CD4-positive, alpha-beta memory T cell (primary cell): ENCODE measurements around the gene ALCAM. TPM values are rescaled to one million over a fixed set of nuclear protein-coding genes. Genes with fewer than 3 reads are reported as not detected.

Source experiments
- CTCF ChIA-PET: fragments of 350-600 bp; sonication (Branson Sonifier 250); formaldehyde crosslinking; loops from one replicate; lab custom pipeline; 2021; ENCODE audit warnings: inconsistent platforms; ENCODE audit not compliant: partially characterized antibody; lab: Charles Lee
- POLR2A ChIA-PET: fragments of 350-600 bp; sonication (Branson Sonifier 250); formaldehyde crosslinking; loops from one replicate; lab custom pipeline; 2021; ENCODE audit not compliant: partially characterized antibody; lab: Charles Lee
- DNase-seq, 5 donors: peaks; one replicate each; pipeline versions ENCODE4 v3.0.0 to v3.0.0-alpha.2; 2020 to 2022; ENCODE audit warnings: mixed read lengths in 1 of 5
- H3K27ac ChIP-seq: one replicate; pipeline ENCODE4 v1.7.0; 2013; ENCODE audit warnings: low read depth, low read length
- H3K27me3 ChIP-seq: 2 replicates; pipeline ENCODE4 v1.7.0; 2013; ENCODE audit warnings: mild to moderate bottlenecking, low read length, moderate library complexity; ENCODE audit not compliant: insufficient read depth
- H3K36me3 ChIP-seq: 2 replicates; pipeline ENCODE4 v1.7.0; 2013; ENCODE audit warnings: mild to moderate bottlenecking, low read length, moderate library complexity; ENCODE audit not compliant: insufficient read depth
- H3K4me1 ChIP-seq: 2 replicates; pipeline ENCODE4 v1.7.0; 2013; ENCODE audit warnings: mild to moderate bottlenecking, low read length, moderate library complexity; ENCODE audit not compliant: insufficient read depth
- H3K4me3 ChIP-seq, 2 donors: one replicate each; pipeline ENCODE4 v1.7.0; 2013; ENCODE audit warnings: low read length in 2 of 2, mild to moderate bottlenecking in 1 of 2
- H3K9me3 ChIP-seq, 2 donors: one replicate each; pipeline ENCODE4 v1.7.0; 2013; ENCODE audit warnings: low read length in 2 of 2, control low read depth in 1 of 2; ENCODE audit not compliant: control insufficient read depth in 1 of 2
- H3K27ac Mint-ChIP-seq, 7 donors: one replicate each; pipeline ENCODE4 v1.8.0; 2020 to 2021; ENCODE audit warnings: mixed read lengths in 7 of 7, mild to moderate bottlenecking in 6 of 7, inconsistent platforms in 3 of 7, moderate library complexity in 3 of 7
- H3K27me3 Mint-ChIP-seq, 2 donors: one replicate each; pipeline ENCODE4 v1.8.0; 2020 to 2021; ENCODE audit warnings: mixed read lengths in 2 of 2
- H3K36me3 Mint-ChIP-seq, 2 donors: one replicate each; pipeline ENCODE4 v1.8.0; 2020 to 2021; ENCODE audit warnings: mixed read lengths in 2 of 2, inconsistent platforms in 1 of 2, mild to moderate bottlenecking in 1 of 2
- H3K4me1 Mint-ChIP-seq, 4 donors: one replicate each; pipeline ENCODE4 v1.8.0; 2020 to 2021; ENCODE audit warnings: mixed read lengths in 4 of 4, mild to moderate bottlenecking in 1 of 4
- H3K4me3 Mint-ChIP-seq, 8 donors: one replicate each; pipeline ENCODE4 v1.8.0; 2020 to 2021; ENCODE audit warnings: mixed read lengths in 8 of 8, mild to moderate bottlenecking in 7 of 8, moderate library complexity in 6 of 8, inconsistent platforms in 3 of 8
- H3K9me3 Mint-ChIP-seq, 8 donors: one replicate each; pipeline ENCODE4 v1.8.0; 2020 to 2021; ENCODE audit warnings: mixed read lengths in 8 of 8, mild to moderate bottlenecking in 5 of 8, inconsistent platforms in 3 of 8, moderate library complexity in 1 of 8
- intact Hi-C: fragments of 100-400 bp; cut with micrococcal nuclease; formaldehyde crosslinking; loops from one replicate; pipeline ENCODE4 v1.15.1; 2023
- polyA plus RNA-seq, 2 donors: library from polyadenylated mRNA; unstranded; fragments of 300-500 nt; fragmentation: Illumina TruSeq; gene quantifications; one replicate each; pipeline ENCODE4 v1.2.3, GENCODE V29; 2021
- total RNA-seq, 2 experiments: library from RNA; stranded (reverse); gene quantifications; one replicate each; pipeline ENCODE4 v1.2.3, GENCODE V29; 2021

The ALCAM gene
- total and polyA plus RNA-seq, 4 experiments from 2014 or later = 5.5 to 10.6 (median 8.6) TPM

DNA sequence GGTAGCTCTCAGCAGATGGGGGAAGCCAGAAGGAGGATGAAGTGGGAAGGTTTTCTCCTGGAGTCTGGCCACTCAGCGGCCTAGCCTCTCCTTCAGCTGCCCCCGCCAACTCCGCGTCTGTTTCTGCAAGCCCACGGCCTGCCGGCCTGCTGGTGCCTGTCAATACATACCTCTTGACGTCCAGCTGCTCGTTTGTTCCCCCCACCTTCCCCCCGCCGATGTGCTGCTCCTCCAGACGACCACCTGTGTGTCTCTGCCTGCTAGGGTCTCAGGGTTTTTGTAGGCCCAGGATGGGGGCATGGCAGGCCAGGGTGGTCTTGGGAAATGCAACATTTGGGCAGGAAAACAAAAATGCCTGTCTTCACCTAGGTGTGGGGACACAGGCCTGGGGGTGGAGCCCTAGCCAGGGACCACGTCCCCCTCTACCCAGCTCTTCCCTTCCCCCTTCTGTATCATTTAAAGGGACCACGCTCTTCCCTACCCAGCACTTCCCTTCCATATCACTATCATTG lies 137.8 kb downstream of the ALCAM start:
- Mint-ChIP-seq H3K27me3 (no peaks in the 10 kb centered on the region), H3K4me3 (no peak overlapping the region), H3K4me1 (no peaks in the 10 kb centered on the region), H3K9me3 (no peaks in the 10 kb centered on the region), H3K36me3 (no peaks in the 10 kb centered on the region), H3K27ac (no peak overlapping the region)
- ChIA-PET CTCF (interaction anchor here (3.0 kb wide), 1 partner anchor 14 kb away, joined by 17 read pairs; no protein-coding TSS in a partner anchor), POLR2A (no interaction called here)
- Histone ChIP-seq H3K27me3 (no peaks in the 10 kb centered on the region), H3K36me3 (no peaks in the 10 kb centered on the region), H3K9me3 (no peaks in the 10 kb centered on the region), H3K27ac (no peak overlapping the region), H3K4me1 (no peaks in the 10 kb centered on the region), H3K4me3 (no peak overlapping the region)
- no peak for DNase-seq
- intact Hi-C loops = no loop called here

DNA sequence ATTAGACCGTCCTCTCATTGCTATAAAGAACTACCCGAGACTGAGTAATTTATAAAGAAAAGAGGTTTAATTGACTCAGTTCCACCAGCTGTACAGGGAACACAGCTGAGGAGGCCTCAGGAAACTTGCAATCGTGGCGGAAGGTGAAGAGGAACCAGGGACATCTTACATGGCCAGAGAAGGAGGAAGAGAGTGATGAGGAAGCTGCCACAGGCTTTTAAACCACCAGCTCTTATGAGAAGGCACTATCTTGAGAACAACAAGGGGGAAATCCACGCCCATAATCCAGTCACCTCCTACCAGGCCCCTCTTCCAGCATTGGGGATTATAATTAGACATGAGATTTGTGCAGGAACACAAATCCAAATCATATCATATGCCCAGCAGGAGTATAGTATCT lies 138.5 kb downstream of the ALCAM start:
- Mint-ChIP-seq H3K27me3 (no peaks in the 10 kb centered on the region), H3K4me3 (no peak overlapping the region), H3K27ac (no peak overlapping the region), H3K4me1 (no peaks in the 10 kb centered on the region), H3K9me3 (peaks cover 0 to 2% (median 0%) of the 10 kb centered on the region in 8 donors), H3K36me3 (no peaks in the 10 kb centered on the region)
- Histone ChIP-seq H3K9me3 (no peaks in the 10 kb centered on the region), H3K36me3 (no peaks in the 10 kb centered on the region), H3K27me3 (no peaks in the 10 kb centered on the region), H3K4me3 (no peak overlapping the region), H3K27ac (no peak overlapping the region), H3K4me1 (no peaks in the 10 kb centered on the region)
- CTCF ChIA-PET = interaction anchor here (3.0 kb wide), 1 partner anchor 14 kb away, joined by 17 read pairs; no protein-coding TSS in a partner anchor
- POLR2A ChIA-PET = no interaction called here
- no peak for DNase-seq
- intact Hi-C loops = no loop called here

DNA sequence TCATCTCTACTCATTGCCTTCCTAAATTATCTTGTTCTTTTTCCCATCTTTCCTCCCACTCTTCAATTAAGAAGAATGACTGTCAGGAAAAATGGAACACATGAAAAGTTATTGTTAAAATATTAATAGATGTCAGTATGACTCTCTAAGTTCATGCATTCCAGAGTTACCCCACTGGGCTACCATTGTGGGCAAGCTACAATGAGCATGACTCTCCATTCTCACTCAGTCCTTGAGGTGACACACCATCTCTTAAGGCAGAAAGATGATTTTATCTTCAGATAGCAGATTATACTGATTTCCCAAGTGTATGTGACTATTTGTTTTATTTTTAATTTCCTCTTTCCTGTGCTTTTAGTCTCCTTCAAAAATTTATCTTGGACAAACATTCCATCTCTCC lies 144.3 kb downstream of the ALCAM start:
- POLR2A ChIA-PET = no interaction called here
- intact Hi-C loops = no loop called here

DNA sequence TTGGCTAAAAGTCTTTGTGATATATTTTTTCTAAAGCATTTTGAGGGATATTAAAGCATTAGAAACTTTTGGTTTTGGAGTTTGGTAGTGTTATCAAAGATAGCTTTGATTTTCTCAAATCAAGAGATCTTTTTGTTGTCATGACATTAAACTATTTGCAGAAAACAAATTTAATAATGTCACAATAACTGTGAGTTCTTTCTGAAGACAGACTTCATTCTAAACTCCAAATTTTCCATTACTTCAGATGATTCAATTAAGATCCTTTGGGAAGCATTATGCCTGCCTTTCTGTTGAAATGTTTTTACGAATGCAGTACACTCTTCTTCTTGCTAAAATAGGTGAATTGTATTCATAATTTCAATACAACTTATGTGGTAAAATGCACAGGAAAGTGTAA lies 145.4 kb downstream of the ALCAM start:
- DNase-seq = no peak
- H3K9me3 Mint-ChIP-seq = peaks cover 0 to 2% (median 0%) of the 10 kb centered on the region in 8 donors
- H3K36me3 ChIP-seq = no peaks in the 10 kb centered on the region
- no peak overlapping the region for H3K4me3 Mint-ChIP-seq
- intact Hi-C loops = no loop called here
- H3K27me3 ChIP-seq = no peaks in the 10 kb centered on the region
- H3K4me3 ChIP-seq = no peak overlapping the region
- no peaks in the 10 kb centered on the region for H3K27me3 Mint-ChIP-seq
- no peak overlapping the region for H3K27ac ChIP-seq
- no peaks in the 10 kb centered on the region for H3K9me3 ChIP-seq
- H3K27ac Mint-ChIP-seq = no peak overlapping the region
- no peaks in the 10 kb centered on the region for H3K4me1 ChIP-seq
- ChIA-PET POLR2A (no interaction called here), CTCF (interaction anchor here (0.9 kb wide), 1 partner anchor 915 kb away, joined by 3 read pairs; no protein-coding TSS in a partner anchor)
- peaks cover 0 to 1% (median 0%) of the 10 kb centered on the region in 4 donors for H3K4me1 Mint-ChIP-seq
- no peaks in the 10 kb centered on the region for H3K36me3 Mint-ChIP-seq

More for the DNA sequence above, 144.3 kb downstream of the ALCAM start:
- Mint-ChIP-seq H3K9me3 (peaks cover 0 to 2% (median 0%) of the 10 kb centered on the region in 8 donors), H3K27ac (no peak overlapping the region), H3K36me3 (no peaks in the 10 kb centered on the region), H3K27me3 (no peaks in the 10 kb centered on the region), H3K4me1 (peaks cover 0 to 1% (median 0%) of the 10 kb centered on the region in 4 donors), H3K4me3 (no peak overlapping the region)
- Histone ChIP-seq H3K4me1 (no peaks in the 10 kb centered on the region), H3K27ac (no peak overlapping the region), H3K27me3 (no peaks in the 10 kb centered on the region), H3K9me3 (no peaks in the 10 kb centered on the region), H3K4me3 (no peak overlapping the region), H3K36me3 (no peaks in the 10 kb centered on the region)
- CTCF ChIA-PET = interaction anchor here (0.9 kb wide), 1 partner anchor 9 kb away, joined by 3 read pairs; no protein-coding TSS in a partner anchor
- no peak for DNase-seq

DNA sequence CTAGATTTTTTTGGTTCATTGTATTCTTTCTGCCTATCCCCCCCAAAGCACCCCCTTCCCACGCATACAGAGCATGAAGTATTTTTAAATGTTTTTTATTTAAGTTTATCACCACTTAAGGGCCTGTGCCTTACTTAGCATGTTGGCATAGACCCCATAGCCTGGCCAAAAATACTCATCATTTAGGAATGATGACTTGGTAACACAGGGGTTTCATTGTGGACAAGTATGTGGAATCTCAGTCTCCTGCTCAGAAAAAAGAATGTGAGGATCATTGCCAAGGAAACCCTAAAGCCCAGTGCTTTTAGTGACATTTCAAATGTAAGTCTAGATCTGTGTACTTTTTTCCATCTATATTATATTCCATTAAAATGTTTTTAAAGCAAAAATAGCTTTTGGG lies 146.3 kb downstream of the ALCAM start:
- Mint-ChIP-seq H3K36me3 (no peaks in the 10 kb centered on the region), H3K27me3 (no peaks in the 10 kb centered on the region), H3K9me3 (peaks cover 0 to 2% (median 0%) of the 10 kb centered on the region in 8 donors), H3K4me1 (peaks cover 0 to 1% (median 0%) of the 10 kb centered on the region in 4 donors), H3K27ac (no peak overlapping the region), H3K4me3 (no peak overlapping the region)
- H3K9me3 ChIP-seq = no peaks in the 10 kb centered on the region
- H3K4me3 ChIP-seq = no peak overlapping the region
- no peaks in the 10 kb centered on the region for H3K4me1 ChIP-seq
- no peaks in the 10 kb centered on the region for H3K36me3 ChIP-seq
- intact Hi-C loops = no loop called here
- DNase-seq = no peak
- ChIA-PET CTCF (no interaction called here), POLR2A (no interaction called here)
- H3K27me3 ChIP-seq = no peaks in the 10 kb centered on the region
- H3K27ac ChIP-seq = no peak overlapping the region

DNA sequence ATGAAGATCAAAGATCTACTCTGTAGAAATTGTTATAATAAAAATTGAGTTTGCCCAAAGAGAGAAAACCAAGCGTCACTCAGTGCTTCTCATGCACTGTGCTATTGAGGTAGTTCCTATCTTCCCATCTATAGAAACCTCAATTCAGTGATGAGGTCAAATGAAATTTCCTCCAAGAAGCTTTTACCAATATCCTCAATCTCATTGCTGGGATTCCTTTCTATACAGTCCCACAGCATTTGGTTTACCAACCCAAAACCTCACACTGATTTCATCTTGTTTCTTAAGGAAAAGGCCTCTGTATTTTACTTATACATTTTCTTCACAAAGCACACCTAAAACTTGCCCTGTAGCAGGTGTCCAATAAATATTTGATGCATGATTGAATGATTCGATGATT lies 147.2 kb downstream of the ALCAM start:
- DNase-seq = no peak
- Mint-ChIP-seq H3K27me3 (no peaks in the 10 kb centered on the region), H3K36me3 (no peaks in the 10 kb centered on the region), H3K9me3 (peaks cover 0 to 2% (median 0%) of the 10 kb centered on the region in 8 donors), H3K4me1 (peaks cover 0 to 4% (median 3%) of the 10 kb centered on the region in 4 donors), H3K4me3 (no peak overlapping the region), H3K27ac (no peak overlapping the region)
- Histone ChIP-seq H3K9me3 (no peaks in the 10 kb centered on the region), H3K27me3 (no peaks in the 10 kb centered on the region), H3K36me3 (no peaks in the 10 kb centered on the region), H3K4me3 (no peak overlapping the region), H3K27ac (no peak overlapping the region), H3K4me1 (no peaks in the 10 kb centered on the region)
- ChIA-PET CTCF (no interaction called here), POLR2A (no interaction called here)
- intact Hi-C loops = no loop called here

DNA sequence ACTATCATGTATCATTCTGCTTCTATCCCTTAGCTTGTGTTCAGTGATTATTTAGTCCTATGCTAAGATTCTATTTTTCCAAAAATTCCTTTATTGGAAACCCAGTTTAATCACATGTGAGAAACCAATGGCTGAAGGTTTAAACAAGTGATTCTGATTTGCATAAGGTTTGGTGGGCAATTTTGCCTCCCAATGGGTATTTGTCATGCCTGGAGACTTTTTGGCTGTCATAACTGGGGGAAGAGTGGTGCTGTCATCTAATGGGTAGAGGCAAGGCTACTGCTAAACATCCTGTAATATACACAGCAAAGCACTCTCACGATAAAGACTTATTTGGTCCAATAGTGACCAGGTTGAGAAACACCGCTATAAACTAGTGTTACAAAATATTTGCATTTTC lies 148.7 kb downstream of the ALCAM start:
- Mint-ChIP-seq H3K36me3 (no peaks in the 10 kb centered on the region), H3K4me1 (peaks cover 0 to 4% (median 4%) of the 10 kb centered on the region in 4 donors), H3K27ac (no peak overlapping the region), H3K4me3 (no peak overlapping the region), H3K9me3 (no peaks in the 10 kb centered on the region), H3K27me3 (no peaks in the 10 kb centered on the region)
- ChIA-PET CTCF (interaction anchor here (1.6 kb wide), 1 partner anchor 38 kb away, joined by 3 read pairs; no protein-coding TSS in a partner anchor), POLR2A (no interaction called here)
- no peak for DNase-seq
- no peaks in the 10 kb centered on the region for H3K4me1 ChIP-seq
- no peaks in the 10 kb centered on the region for H3K36me3 ChIP-seq
- H3K4me3 ChIP-seq = no peak overlapping the region
- H3K27ac ChIP-seq = no peak overlapping the region
- H3K27me3 ChIP-seq = no peaks in the 10 kb centered on the region
- no peaks in the 10 kb centered on the region for H3K9me3 ChIP-seq
- intact Hi-C loops = loop anchor here (5.0 kb wide), 1 partner anchor 1547 kb away; no protein-coding TSS in a partner anchor
